Measurements from ENCODE around the gene AGPAT2.

The AGPAT2 gene

GRCh38 chr9:136700959-136701667 is 13.9 kb upstream of the AGPAT2 start:
- DNase-seq (ENCODE audit: low read depth): no peak

DNA sequence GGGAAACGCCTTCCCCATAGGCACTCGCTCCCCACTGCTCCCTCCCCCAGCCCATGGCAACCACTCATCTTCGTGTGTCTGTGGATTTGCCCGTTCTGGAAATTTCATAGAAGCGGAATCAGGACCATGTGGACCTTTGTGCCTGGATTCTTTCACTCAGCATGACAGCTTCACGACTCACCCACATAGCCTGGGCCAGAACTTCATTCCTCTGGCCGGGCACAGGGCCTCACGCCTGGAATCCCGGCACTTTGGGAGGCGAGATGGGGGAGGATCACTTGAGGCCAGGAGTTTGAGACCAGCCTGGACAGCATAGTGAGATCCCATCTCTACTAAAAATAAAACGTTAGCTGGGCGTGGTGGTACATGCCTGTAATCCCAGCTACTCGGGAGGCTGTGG is 13.0 kb upstream of the AGPAT2 start:
- DNase-seq (ENCODE audit: low read depth): no peak

GRCh38 chr9:136698635-136699246 is 11.5 kb upstream of the AGPAT2 start:
- DNase-seq (ENCODE audit: low read depth): no peak

DNA sequence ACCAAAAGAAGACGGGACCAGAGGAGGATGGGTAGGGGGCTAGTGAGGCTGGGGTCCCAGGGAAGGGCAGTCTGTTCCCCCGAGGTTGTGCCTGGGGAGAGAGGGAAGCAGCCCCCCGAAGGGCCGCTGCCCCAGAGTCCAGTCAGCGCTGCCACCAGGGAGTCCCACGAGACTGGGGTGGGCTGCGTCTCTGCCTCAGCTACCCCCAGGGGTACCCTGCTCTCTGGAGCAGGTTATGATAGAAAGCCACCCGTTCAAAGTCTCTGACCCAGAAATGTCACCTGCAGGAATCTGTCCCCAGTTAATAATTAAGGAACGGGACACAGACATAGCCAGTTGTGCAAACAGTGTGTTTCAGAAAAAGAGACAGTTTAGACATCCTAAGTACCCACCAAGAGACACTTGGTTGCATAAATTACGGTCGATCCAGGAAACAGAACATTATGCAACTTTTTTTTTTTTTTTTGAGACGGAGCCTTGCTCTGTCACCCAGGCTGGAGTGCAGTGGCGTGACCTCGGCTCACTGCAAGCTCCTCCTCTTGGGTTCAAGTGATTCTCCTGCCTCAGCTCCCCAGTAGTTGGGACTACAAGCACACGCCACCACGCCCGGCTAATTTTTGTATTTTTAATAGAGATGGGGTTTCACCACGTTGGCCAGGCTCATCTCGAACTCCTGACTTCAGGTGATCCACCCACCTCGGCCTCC is 10.7 kb upstream of the AGPAT2 start:
- no peak for DNase-seq (ENCODE audit: low read depth)

DNA sequence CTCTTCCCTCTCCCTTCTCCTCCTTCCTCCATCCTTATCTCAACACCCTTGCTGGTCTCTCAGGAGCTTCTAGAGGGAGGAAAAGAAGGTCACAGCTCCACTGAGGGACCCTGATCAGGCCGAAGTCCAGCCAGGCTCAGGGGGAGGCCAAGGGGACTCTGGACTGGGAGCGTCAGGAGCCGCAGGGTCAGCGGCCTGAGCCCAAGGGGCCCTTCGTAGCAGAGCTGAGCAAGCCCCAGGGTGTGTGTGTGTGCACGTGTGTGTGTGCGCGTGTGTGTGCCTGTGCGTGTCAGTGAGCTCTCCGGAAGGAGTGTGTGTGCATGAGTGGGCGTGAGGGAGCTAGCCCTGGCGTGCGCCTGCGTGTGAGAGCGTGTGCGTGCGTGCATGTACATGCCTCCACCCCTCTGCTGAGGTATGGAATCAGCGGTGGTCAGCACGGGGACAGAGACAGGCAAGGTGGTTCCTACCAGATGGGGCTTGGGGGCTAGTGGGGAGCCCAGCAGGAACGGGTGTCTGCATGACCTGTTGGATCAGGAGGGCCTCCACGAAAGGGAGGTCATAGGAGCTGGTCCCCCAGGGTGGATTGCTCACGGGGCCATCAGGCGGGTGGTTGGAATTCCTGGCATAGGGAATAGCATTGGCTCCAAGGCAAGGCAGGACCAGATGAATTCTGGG is 10.0 kb upstream of the AGPAT2 start:
- DNase-seq (ENCODE audit: low read depth): no peak

GRCh38 chr9:136696502-136696901 is 9.2 kb upstream of the AGPAT2 start:
- no peak for DNase-seq (ENCODE audit: low read depth)

GRCh38 chr9:136695955-136696354 is 8.7 kb upstream of the AGPAT2 start:
- DNase-seq (ENCODE audit: low read depth): no peak

GRCh38 chr9:136695435-136695895 is 8.2 kb upstream of the AGPAT2 start:
- DNase-seq (ENCODE audit: low read depth): no peak

- DNase-seq (ENCODE audit: low read depth): no peak
Observed at GRCh38 chr9:136694872-136695247, 7.6 kb upstream of the AGPAT2 start.

DNA sequence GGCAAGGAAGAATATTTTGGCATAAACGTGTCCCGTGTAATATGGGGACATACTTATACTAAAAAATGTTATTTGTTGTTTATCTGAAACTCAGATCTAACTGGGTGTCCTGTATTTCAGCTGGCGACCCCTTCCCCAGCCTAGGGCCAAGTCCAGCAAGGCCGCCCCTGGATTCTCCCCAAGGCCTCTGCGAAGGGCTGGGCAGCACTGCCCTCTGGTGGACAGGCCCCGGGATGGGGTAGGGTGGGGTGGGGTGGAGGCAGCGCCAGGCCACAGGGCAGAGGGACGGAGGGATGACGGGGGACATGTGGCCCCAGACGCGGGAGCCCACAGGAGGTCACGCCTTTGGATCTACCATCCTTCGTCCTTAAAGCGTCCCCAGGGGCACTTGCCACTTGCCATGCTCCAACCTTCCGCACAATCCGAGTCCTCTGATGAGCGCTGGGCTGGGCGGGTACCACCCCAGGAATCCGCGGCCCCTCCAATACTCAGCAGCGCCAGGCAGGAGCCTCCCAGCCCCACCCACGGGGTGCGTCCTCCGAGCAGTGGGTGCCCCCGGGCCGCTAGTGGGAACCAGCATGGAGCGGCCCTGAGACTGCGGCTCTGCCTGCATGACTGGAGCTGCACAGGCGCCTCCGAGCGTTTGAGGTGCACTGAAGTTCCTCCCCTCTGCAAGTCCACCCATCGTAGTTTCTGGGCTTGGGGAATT is 7.1 kb upstream of the AGPAT2 start:
- no peak for DNase-seq (ENCODE audit: low read depth)

DNA sequence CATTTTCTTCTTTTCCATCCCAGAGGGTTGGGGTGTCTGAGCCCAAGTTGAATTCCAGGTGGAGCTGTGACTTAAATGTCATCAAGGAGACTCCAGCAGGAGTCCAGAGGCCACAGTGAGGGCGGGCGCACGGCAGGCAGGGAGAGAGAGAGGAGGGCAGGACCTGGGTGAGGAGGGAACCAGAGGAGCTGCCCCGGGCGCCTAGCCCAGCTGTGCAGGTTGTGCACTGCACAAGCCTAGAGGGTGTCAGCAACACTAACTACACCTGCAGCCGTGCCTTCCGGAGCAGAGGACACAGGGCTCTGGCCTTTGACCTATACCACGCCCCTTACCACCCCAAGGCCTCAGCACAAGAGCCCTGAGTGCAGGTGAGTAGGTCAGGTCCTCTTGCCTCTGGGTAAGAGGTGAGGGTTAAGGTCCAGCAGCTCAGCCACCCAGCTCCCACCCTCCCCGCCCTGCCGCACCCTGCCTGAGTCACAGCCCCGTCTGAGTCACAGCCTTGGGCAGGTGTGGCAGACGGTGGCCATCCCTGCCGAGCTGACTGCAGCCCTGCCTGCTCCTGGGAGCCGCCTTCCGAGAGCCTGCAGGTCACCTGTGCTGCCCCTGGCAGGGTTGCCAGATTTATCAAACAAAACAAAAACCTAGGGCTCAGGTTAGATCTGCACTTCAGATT is 6.4 kb upstream of the AGPAT2 start:
- DNase-seq (ENCODE audit: low read depth): no peak

DNA sequence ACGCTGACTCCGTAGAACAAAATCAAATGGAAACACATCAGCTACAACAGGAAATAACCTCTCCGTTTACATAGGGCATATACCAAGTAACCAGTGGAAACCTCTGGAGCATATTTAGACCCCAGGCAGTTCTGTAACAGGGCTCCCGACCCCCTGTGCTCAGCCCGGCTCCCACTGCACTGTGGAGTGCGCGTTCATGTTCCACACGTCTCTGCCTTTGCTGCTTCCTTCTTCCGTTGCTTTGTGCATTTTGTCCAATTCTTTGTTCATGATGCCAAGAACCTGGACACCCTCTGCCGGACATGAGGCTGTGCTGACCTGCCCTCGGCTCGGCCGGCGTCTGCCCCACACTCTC is 5.9 kb upstream of the AGPAT2 start:
- no peak for DNase-seq (ENCODE audit: low read depth)

DNA sequence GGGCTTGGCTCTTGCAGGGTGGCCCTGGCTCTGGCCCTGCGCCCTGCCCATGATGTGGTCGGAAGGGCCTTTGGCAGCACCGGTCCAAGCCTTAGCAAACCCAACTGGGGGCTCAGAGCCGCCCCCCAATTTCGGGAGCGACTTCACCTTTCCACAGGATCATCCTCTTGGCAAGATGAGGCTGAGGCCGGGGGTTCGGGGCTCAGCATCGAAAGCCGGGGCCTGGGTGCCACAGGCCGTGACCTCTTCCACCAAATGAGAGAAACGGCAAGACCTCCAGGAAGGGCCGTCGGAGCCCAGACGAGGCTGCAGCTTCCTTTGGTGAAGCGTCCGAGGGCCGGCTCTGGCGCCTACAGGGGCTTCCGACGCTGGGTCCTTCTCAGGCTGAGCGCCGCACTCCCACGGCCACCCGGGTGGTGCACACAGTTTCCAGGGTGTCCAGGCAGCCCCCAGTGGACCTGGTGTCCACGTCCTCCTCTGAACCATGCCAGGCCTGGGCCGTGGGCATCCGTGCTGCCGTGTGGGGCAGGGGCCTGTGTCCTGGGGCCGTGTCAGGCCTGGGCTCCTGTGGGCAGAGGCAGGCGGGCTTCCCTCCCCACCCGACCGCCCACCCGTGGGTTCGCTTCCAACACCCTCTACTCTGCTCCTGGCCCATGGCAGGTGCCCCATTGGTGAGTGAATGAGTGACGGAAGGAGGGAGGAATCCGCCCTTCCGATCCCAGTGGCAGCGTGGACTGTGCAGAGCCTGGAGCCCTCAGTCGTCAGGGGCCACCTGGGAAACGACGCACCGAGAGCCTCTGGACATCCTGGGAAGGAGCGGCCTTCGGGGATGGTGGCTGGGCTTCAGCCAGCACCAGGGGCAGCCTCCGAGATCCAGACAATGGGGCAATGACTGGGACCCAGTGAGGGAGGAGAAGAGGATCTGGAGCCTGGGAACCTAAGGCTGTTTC is 5.2 kb upstream of the AGPAT2 start:
- DNase-seq (ENCODE audit: low read depth): no peak

DNA sequence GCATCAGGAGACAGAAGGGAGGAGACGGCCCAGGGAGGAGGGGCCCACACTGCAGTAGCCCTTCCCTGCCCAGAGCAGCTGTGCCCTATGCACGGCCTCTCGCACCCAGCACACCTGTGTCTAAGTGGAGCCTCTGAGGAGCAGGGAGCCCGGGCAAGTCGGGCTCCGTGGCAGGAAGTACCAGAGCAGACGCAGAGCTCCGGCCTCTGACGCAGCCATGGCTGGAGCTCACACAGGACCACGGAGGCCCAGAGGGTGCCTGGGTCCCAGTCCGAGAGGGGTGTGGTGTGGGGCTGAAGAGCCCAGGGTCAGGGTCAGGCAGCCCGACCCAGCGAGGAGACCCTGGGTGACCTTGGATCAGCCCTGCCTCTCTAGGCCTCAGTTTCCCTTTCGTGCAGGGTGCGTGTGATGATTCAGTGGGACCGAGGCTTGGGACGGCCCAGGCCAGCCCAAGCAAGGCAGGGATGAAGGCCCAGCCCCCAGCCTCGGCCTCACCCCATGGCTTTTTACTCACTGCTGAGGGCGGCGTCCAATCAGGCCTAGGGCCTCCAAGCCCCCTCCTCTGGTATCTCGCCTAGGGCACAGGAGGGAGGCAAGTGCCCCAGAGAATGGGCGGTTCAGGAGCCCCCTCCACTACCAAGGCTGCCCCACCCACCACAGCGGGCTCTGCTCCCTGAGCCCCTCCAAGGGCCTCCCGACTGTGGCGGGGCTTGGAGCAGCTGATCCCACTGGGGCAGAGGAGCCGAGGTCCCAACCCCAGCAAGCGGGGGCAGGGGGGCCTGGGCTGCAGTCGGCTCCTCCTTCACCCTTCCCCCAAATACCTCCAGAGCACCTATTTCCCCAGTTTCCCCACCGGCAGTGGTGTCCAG is 4.3 kb upstream of the AGPAT2 start:
- DNase-seq (ENCODE audit: low read depth): no peak

DNA sequence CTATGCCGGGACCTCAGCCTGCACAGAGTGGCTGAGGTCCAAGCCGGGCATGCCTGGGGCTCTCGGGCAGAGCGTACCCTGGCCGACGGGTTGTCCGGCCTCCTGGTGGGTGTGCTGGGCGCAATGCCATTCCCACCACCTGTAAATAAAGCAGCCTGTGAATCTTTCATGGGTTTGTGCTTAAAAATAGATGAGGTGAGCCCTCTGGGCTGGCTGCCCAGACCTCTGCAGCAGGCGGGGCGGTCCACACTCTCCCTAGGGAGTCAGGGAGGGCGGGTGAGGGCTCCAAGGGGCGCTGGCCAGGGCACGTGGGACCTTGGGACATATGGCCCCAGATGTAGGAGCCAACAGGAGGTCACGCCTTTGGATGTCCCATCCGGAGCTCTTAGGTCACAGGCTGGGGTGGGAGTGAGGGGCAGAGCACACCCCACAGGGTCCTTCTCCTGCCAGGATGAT is 3.6 kb upstream of the AGPAT2 start:
- DNase-seq (ENCODE audit: low read depth): no peak

DNA sequence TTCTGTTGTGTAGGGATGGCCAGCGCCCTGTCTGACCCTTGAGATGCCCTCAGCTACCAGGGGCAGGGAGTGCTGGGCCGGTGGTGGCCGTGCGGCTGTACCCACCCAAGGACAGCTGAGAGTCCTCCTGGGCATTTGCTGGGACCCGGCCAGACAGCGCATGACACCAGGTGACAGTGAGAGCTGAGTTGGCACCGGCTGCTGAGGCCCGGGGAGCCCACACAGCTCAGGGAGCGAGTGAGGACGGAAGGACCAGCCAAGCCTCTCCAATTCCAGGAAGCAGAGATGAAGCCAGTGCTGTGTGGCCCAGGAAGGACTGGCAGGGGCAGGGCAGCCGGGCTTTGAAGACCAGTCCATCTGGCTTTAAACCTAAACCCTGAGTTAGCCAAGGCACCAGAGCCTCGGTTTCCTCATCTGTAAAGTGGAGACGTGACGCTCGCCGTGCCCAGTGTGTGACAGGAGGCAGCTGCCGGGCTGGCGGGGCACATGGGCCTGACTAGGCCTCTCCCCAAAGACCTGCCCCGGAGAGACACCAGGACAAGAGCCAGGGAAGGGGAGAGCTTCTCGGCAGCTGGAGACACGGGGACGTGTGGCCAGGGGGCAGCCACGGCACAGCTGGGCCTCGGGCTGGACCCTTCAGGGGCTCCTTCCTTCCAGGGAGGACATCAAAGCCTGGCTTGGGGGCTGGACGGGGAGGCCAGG is 3.0 kb upstream of the AGPAT2 start:
- DNase-seq (ENCODE audit: low read depth): no peak

GRCh38 chr9:136689108-136689460 is 1.8 kb upstream of the AGPAT2 start:
- no peak for DNase-seq (ENCODE audit: low read depth)

- no peak for DNase-seq (ENCODE audit: low read depth)
Observed at GRCh38 chr9:136688274-136689107, 1.2 kb upstream of the AGPAT2 start.
